GM21619 (cell line): Measurements from ENCODE around the gene KSR2.
A peak's percentile ranks its signal among the peaks of the same experiment; 100 is the strongest.
"Not testable (repeated sequence)": the region's sequence is repeated elsewhere in the genome, so short reads cannot be mapped to it uniquely, and the experiment has no call there.

Source experiments
- ATAC-seq: cut with Tn5 transposase; IDR thresholded peaks from one replicate; pipeline ENCODE4 v1.9.1; 2021; ENCODE audit not compliant: unreplicated experiment

Gene KSR2

DNA sequence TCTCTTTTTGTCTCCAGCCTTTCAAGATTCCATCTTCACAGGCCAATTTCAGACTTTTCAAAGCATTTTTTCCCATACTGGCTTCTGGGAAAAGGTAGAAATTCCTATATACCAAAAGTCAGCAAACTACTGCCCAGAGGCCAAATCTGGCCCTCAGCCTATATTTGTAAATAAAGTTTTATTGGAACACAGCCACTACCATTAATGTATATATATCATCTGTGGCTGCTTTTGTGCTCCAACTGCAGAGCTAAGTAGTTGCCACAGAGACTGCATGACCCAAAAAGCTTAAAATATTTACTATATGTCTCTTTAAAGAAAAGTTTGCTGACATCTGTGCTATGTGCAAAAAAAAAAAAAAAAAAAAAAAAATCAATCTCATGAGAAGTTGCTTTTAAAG lies 76.3 kb downstream of the KSR2 start:
- no peak for ATAC-seq

DNA sequence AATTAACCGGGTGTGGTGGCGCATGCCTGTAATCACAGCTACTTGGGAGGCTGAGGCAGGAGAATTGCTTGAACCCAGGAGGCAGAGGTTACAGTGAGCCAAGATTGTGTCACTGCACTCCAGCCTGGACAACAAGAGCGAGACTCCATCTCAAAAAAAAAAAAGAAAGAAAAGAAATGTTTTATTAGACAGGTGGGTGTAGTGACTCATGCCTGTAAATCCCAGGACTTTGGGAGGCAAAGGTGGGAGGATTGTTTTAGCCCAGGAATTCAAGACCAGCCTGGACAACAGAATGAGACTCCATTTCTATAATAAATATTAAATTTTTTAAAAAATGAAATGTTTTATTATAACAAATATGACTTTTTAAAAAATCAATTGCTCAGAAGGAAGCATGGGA lies 77.5 kb downstream of the KSR2 start:
- not testable (repeated sequence) for ATAC-seq

GRCh38 chr12:117890644-117891043 lies 78.1 kb downstream of the KSR2 start:
- ATAC-seq, result no peak

DNA sequence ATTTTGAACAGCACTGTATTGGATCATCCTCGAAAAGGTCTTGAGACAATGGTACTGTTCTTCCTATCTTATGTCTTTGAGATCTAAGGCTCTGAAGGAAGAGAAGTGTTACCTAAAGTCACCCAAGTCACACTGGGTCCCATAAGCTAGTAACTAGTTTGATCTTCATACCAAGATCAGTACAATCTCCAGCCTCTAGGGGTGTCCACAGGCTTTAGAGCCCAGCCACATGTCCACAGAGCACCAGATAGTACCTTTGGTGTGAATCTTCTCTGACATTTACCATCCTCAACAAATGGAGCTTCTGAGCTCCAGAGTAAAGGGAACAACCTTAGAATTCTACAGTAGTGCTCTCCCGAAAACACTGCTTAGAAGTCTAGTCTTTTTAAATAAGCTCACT lies 78.7 kb downstream of the KSR2 start:
- ATAC-seq, result no peak

DNA sequence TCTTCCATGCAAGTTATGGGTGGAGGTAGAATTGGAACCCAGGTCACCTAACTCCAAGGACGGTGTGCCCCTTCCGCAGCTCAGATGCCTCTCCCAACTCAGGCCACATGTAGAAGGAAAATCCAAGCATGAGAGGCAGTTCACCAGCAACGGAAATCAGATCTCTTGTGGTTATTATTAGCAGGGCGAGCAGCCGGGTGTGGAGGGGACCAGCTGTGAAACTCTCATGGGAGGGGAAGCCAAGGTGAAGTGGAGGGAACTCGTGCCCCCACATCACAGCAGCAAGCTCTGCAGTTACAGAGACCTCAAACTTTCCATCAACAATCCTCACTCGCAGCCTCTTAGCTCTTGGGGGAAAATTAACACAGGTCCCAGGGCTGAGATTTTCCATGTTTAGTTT lies 79.7 kb downstream of the KSR2 start:
- no peak for ATAC-seq

DNA sequence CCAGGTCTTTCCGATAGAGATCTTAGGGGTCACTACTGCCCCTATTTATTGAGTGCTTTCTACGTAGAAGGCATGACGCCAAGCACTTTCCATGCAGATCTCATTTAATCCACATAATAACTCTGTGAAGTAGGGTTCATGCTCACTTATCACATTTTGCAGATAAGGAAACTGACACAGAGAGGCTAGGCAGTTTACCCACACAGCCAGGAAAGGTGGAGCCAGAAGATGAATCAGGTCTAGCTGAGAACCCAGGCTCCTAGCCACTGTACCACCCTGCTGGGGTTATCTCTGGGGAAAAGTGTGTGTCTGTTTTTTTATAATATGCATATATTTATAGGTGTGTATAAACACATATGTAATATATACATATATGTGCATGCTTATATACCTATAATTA lies 83.6 kb downstream of the KSR2 start:
- no peak for ATAC-seq

GRCh38 chr12:117884161-117884560 lies 84.6 kb downstream of the KSR2 start:
- ATAC-seq, result no peak

GRCh38 chr12:117882603-117883184 lies 86.1 kb downstream of the KSR2 start:
- no peak for ATAC-seq

- no peak for ATAC-seq
Measured at GRCh38 chr12:117882181-117882580, 86.6 kb downstream of the KSR2 start.

- no peak for ATAC-seq
Measured at GRCh38 chr12:117881517-117881916, 87.3 kb downstream of the KSR2 start.

- ATAC-seq, result no peak
Measured at GRCh38 chr12:117878605-117879004, 90.2 kb downstream of the KSR2 start.

- no peak for ATAC-seq
Measured at GRCh38 chr12:117876436-117876816, 92.4 kb downstream of the KSR2 start.

- ATAC-seq, result peak; percentile 44
Measured at GRCh38 chr12:117875744-117876435, 92.9 kb downstream of the KSR2 start.

GRCh38 chr12:117874842-117875434 lies 93.9 kb downstream of the KSR2 start:
- peak; percentile 69 for ATAC-seq

DNA sequence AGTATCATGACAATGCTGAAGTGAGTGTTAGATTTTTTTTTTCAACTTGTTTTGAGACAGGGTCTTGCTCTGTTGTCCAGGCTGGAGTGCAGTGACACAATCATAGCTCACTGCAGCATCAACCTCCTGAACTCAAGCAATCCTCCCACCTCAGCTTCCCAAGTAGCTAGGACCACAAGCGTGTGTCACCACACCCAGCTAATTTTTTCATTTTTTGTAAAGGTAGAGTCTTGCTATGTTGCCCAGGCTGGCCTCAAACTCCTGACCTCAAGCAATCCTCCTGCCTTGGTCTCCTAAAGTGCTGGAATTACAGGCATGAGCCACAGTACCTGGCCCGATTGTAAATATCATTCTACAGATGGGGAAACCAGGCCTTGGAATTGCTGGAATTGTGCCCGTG lies 94.6 kb downstream of the KSR2 start:
- ATAC-seq, result not testable (repeated sequence)

- ATAC-seq, result no peak
Measured at GRCh38 chr12:117872546-117873169, 96.1 kb downstream of the KSR2 start.

DNA sequence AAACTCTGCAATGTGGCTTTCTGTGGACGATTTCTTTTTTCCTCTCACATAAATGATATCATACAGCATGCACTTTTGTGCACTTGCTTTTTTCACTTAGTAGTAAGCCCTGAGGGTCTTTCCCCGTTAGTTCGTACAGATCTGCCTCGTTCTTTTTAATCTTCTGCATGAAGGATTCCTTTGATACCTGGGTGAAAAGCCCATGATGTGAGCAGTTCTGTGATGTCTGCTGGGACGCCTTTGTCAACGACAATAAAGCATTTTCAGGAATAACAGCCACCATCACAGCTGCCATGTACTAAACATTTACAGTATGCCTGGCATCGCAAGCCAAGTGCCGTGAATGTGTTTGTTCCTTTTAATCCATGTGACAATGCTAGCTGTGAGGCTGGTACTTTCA lies 99.2 kb downstream of the KSR2 start:
- no peak for ATAC-seq

GRCh38 chr12:117867348-117867747 lies 101.4 kb downstream of the KSR2 start:
- no peak for ATAC-seq

DNA sequence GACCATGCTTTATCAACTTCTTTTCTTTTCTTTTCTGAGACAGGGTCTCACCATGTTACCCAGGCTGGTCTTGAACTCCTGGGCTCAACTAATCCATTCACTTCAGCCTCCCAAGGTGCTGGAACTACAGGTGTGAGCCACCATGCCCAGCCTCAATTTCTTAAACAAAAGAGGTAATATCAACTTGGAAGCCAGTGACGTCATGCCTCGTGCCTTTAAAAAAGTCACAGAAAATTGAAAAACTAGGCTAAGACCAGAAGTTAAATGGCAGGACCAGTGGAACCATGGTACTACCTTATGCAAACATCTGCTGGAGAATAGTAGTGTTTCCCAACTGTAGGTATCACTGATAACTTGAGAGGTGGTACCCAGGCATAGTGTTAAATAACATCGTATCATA lies 103.3 kb downstream of the KSR2 start:
- no peak for ATAC-seq

GRCh38 chr12:117863002-117863709 lies 105.6 kb downstream of the KSR2 start:
- no peak for ATAC-seq

GRCh38 chr12:117861691-117862090 lies 107.1 kb downstream of the KSR2 start:
- ATAC-seq, result no peak
